HG03558 (cell line): Measurements from ENCODE around the gene TSR3.

Source experiments
- ATAC-seq: cut with Tn5 transposase; IDR thresholded peaks from one replicate; pipeline ENCODE4 v1.9.1; 2021; ENCODE audit warnings: moderate number of reproducible peaks; ENCODE audit not compliant: unreplicated experiment; ENCODE audit errors: extremely low read depth

The TSR3 gene

DNA sequence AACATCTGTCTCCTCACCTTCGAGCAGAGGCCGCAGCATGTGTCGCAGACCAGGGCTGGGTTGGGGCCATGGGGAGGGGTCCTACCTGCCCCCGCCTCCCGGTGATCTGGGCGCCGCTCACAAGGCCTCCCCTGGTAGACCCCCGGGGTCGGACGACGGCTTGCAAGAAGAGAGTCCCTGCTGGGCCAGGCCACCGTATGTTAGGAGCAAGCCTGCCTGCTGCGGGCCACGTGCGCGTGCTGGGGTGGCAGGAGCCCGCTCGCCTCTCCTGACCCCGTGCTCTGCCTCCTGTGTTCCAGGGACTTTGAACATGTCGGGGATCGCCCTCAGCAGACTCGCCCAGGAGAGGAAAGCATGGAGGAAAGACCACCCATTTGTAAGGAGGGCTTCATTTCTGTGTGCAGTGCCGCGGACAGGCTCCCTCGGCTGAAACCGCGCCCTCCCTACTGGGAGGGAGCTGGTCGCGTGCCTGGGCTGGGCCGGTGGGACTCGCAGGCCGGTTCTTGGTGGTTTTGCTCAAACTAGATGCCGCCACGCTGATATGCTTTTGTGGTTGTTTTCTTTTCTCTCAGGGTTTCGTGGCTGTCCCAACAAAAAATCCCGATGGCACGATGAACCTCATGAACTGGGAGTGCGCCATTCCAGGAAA is 37.8 kb downstream of the TSR3 start:
- ATAC-seq = no peak

DNA sequence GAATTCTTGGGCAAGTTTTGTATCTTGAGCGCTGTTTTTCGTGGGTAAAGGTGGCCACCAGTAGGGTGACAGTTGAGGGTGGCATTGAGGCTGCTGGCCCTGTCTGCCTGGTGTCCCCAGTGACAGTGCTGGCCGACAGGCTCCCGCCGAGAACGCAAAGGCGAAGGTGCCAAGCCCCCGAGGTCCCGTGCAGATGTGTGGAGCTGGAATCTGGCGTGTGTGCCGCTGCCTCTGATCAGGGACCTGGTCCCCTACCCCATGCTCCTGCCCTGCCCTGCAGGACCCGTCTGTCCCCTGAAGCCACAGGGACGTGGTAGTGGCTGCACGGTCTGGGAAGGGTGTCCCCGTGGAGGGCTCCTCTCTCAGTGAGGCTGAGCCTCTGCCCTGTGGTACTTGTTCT is 38.8 kb downstream of the TSR3 start:
- ATAC-seq = no peak

DNA sequence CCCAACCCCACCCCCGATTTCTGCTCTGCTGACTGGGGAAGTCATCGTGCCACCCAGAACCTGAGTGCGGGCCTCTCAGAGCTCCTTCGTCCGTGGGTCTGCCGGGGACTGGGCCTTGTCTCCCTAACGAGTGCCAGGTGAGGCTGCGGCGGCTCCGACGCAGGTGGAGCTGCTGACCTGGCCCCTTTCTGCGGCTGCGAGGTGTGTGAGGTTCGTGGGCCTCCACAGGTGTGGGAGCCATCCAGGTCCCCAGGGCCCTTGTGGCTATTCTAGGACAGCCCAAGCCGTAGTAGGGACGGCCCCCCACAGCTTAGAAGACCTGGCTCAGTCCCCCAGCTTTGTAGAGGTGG is 39.2 kb downstream of the TSR3 start:
- no peak for ATAC-seq

DNA sequence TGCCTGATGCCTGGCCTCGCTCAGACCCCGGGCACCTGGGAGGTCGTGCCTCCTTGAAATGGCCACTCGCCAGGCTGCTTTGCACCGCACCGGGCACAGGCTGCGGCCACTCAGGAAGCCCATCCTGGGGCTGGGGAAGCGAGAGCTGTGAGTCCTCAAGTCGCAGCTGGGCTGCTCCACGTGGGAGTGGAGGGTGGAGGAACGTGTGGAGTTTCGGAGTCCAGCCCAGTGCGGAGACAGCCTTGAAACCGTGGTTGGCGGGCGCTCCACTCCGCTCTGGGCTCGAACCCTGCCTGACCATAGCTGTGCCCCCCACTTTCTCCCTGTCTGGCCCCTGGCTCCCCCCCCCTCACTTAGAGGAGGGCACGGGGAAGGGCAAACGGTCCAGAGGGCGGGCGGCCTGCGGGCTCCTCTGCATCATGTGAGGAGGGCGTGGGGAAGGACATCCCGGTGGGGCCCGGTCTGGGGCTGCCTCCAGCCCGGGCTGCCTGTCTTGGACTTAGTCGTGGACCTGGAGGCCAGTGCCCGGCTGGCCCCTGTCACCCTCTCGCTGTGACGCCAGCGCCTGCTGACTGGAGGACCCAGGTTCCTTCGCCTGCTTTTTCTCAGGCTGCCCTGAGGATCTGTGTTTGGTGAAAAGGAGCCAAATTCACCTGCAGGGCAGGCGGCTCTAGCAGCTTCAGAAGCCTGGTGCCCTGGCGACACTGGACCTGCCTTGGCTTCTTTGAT is 39.8 kb downstream of the TSR3 start:
- no peak for ATAC-seq

DNA sequence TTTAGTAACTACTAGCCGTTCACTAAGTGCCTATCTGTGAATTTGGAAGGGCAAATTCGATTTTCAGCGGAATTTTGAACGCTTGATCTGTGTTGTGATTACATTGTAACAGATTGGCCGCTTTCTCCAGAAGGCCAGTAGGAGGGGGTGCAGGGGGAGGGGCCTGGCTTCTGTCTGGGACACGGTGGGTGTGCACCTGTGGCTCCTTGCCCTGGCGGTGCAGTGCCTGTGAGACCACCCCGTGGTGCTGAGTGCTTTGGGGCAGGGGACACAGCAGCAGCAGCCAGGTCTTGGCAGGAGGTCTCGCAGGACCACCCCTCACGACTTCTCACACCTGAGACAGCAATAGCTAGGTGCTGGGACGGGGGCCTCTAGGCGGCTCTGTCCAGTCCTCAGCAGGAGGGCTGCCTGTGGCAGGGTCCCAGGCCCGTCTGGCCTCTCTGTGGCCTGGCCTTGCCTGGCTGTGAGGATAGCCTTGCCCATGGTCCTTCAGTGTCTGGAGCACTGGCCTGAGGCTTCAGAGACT is 40.4 kb downstream of the TSR3 start:
- ATAC-seq = no peak

DNA sequence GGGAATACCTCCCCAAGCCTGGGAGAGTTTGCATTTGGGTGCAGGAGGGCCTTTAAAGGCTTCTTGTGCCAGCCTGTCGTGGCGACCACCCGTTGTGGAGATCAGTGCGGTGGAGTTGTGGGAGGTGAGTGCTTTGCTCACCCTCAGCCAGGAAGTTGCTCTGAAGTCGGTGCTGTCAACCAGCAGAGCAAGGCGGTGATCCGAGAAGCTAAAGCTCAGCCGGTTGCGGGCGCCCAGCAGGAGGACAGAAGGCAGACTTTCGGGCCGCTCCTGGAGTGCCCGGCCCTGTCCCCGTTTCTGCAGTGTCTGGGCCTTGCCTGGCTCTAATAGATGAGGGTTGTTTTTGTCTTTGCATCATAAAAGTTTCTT is 40.9 kb downstream of the TSR3 start:
- ATAC-seq = no peak

DNA sequence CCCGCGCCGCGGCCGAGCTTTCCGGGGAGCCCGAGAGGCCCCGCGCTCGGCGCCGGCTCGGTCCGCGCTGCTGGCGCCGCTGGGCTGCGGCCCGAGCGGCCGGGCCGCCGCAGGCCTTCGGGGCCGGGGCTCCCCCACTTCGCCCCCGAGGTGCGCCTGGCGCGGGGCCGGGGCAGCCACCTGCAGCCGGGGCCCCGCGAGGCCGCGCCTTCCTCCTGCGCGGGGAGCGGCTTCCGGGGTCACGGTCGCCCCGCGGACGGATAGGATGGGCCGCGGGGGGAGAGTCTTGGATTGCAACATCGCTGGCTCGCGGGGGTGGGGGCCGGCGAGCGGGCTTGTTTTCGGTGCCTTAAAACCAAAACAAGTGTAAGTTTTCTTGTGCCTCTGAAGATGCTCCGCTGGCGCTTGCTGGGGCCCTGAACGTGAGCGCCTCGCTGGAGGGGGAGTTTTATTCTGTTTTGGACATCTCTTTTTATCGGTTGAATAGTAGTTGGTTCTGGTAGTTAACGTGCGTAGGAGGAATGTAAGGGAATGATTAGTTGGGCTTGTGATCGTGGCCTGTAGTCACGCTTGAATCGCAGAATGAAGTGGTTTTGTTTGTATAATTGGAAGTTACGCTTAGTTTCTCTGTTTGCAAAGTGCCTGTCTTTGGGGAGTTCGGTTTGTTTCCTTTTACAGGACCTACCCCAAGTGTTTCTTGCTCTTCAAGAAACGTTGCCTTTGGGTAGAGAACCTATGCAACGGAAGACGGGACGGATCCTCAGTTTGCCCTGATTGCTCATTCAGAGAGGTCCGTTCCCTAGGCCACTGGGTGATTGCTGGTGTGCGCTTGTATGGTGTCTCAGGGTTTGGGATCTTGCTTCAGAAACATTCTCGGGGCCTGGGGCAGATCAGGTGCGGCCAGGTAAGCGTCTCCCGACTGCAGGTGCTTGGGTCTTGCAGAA is 41.5 kb downstream of the TSR3 start:
- ATAC-seq = no peak

DNA sequence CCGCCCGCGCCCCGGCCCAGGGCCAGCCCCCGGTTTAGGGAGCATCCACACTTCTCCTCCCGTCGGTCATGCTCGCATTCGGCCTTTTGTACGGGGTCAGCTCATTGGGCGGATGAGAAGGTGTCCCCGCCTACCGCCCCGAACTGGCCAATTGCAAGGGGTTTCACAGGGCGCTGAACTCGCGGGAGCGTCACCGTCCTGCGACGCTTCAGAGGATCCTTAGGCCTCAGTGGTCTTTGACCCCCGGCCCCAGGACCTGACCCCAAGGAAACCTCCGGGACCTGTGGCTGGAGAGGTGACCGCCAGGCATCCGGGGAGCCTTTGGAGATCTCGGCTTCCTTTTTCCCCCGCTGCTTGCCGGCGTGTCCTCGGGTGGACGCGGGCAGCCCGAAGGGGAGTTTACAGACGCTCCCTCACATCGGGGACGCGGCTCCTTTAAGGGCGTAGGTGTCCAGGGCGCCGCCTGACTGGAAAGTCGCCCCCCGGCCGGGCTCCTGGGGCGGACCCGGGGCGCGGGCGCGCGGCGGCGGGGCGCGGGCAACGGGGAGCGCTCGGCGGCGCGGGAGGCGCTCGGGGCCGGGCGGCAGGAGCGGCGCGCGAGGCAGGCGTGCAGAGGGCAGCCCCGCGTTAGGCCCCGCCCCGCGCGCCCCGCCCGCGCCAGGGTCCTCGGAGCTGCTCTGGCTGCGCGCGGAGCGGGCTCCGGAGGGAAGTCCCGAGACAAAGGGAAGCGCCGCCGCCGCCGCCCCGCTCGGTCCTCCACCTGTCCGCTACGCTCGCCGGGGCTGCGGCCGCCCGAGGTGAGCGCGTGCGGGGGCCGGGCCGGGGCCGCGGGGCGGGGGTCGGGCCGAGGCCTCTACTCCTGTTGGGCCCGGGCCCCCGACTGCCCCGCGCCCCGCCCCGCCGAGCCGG is 42.4 kb downstream of the TSR3 start, which contains the start of gene UBE2I:
Gene UBE2I (plus strand): TSS at position 660 of the 909 bp plus-strand sequence. CDS start 4,395 bp downstream, outside the sequence.
- no peak for ATAC-seq

DNA sequence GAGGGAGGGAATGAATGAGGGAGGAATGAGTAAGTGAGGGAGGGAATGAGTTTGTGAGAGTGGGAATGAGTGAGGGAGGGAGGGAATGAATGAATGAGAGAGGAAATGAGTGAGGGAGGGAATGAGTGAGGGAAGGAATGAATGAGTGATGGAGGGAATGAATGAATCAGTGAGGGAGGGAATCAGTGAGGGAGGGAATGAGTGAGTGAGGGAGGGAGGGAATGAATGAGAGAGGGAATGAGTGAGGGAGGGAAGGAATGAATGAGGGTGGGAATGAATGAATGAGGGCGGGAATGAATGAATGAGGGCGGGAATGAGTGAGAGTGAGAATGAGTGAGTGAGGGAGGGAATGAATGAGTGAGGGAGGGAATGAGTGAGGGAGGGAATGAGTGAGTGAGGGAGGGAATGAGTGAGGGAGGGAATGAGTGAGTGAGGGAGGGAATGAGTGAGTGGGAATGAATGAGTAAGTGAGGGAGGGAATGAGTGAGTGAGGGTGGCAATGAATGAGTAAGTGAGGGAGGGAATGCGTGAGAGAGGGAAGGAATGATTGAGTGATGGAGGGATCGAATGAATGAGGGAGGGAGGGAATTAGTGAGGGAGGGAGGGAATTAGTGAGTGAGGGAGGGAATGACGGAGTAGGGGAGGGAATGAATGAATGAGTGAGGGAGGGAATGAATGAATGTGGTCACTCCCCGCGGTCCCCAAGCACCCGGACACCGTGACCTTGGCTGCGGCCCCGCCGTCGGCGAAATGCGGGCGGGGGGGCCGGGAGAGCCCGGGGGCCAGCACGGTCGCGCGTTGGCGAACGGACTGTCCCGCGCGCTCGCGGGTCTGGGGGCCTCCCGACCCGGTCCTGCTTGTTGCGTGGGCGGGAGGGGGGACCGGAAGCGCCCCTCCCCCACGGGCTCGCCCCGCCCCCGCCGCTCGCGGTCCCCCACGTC is 43.4 kb downstream of the TSR3 start:
- ATAC-seq = no peak

DNA sequence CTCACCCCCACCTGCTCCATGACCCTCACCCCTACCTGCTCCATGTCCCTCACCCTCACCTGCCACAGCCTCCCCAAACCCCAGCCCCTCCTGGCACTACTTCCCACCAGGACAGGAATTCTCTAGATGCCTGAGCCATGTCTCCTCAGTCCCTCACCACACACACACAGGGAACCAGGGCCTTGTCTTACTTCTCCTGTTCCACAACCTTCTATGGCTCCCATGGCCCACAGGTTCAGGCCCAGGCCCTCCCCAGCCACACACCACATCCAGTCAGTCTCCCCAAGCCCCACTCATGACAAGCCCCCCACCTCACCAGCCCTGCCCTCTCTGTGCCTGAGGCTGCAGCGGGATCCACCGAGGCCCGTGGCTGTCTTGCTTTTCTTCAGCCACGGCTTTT is 45.3 kb downstream of the TSR3 start:
- no peak for ATAC-seq

DNA sequence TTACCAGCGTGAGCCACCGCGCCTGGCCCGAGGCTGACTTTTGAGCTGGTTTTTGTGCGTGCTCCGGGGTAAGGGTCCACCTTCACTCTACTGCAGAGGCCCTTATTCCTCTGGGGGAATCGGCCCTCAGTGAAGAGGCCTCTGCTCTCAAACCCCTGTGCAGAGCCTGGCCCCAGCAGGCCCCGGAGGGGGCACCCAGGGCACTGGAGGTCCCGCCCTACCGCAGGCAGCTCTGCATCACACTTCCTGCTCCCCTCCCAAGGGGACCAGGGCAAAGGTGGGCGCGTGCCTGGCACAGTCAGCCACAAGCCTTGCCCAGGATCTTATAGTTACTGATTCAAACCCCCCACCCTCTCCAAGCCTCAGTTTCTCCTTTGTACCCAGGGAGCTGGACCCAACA is 45.9 kb downstream of the TSR3 start:
- no peak for ATAC-seq

DNA sequence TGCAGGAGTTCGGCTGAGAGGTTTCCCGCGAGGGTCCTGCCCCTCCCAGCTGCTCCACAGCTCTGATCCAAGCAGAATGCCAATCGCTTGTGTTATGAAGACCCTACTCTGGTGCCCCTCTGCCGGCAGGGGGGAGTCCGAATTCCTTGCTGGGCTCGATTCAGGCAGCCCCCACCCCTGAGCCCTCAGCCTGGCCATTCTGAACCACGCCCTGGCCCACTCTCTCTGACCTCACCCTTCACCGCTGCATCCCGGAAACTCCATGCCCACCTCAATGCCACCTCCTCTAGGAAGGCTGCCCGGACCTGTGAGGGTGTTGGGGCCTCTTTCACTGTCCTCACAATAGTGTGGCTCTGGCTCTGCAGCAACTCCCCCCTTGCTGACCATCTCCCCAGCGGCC is 50.1 kb downstream of the TSR3 start:
- ATAC-seq = no peak

DNA sequence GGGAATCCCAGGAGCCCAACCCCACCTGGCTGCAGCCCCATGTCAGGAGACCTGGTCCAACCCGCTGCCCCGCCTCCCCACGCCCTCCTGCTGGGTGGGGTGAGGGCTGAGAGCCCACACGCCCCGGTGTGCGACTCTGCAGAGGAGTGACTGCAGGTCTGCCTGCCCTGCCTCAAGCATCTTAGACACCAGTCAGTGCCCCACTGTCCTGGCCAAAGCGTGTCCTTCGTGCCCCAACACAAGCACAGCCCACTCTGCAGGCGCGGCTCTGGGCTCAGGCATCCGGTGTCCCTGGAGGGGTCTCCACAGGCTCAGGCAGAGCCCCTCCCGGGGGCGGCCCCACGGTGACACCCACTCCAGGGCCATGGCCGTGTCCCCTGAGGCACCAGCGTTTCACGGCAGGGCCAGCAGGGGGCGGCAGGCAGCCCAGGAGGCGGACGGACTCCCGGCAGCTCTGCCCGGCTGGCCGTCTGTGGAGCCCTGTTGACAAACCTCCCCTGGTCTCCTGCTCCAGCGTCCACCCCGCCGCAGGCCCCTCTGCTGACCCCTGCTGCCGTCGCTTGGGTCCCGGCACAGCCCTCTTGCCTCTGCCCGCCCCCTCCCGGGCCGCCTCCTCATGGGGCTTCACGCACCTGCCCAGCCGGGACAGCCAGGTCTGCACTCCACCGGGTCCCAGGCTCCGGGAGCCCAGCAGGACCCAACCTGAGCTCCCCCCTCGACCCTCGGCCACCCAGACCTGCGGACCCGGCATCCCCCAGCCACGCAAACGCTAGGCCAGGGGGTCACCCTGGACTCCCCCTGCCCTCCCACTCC is 50.8 kb downstream of the TSR3 start:
- ATAC-seq = no peak

DNA sequence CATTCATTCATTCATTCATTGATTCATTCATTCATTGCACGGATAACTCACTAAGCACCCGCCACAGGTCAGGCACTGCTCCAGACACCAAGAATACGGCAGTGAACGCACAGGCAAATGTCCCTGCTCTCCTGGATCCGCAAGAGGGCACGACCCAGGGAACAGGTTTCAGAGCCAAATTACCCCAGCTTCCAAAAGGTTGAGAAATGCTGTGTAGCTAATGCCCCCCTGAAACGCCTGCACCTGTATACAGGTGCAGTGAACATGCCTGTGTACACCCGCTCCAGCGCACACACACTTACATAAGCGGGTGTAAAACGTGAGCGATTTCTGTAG is 51.8 kb downstream of the TSR3 start:
- no peak for ATAC-seq
